Glutamatergic neuron (in vitro differentiated cells): ENCODE results near the gene CKS2. TPM values are rescaled to one million over a fixed set of nuclear protein-coding genes. Genes with fewer than 3 reads are reported as not detected.

Source experiments
- DNase-seq: peaks from one replicate; pipeline ENCODE4 v3.0.0; 2022
- H3K27ac Mint-ChIP-seq: one replicate; pipeline ENCODE4 v1.8.0; 2020; ENCODE audit warnings: mild to moderate bottlenecking, mixed read lengths, inconsistent platforms; ENCODE audit not compliant: unreplicated experiment
- H3K27me3 Mint-ChIP-seq: one replicate; pipeline ENCODE4 v1.8.0; 2020; ENCODE audit warnings: mild to moderate bottlenecking, moderate library complexity, mixed read lengths, inconsistent platforms; ENCODE audit not compliant: unreplicated experiment
- H3K36me3 Mint-ChIP-seq: one replicate; pipeline ENCODE4 v1.8.0; 2020; ENCODE audit warnings: mild to moderate bottlenecking, mixed read lengths, inconsistent platforms; ENCODE audit not compliant: unreplicated experiment
- H3K4me1 Mint-ChIP-seq: one replicate; pipeline ENCODE4 v1.8.0; 2020; ENCODE audit warnings: mild to moderate bottlenecking, low read depth, mixed read lengths, inconsistent platforms; ENCODE audit not compliant: unreplicated experiment
- H3K4me3 Mint-ChIP-seq: one replicate; pipeline ENCODE4 v1.8.0; 2020; ENCODE audit warnings: mild to moderate bottlenecking, mixed read lengths, inconsistent platforms; ENCODE audit not compliant: unreplicated experiment
- H3K9me3 Mint-ChIP-seq: one replicate; pipeline ENCODE4 v1.8.0; 2020; ENCODE audit warnings: mild to moderate bottlenecking, moderate library complexity, mixed read lengths, inconsistent platforms; ENCODE audit not compliant: unreplicated experiment
- CTCF ChIP-seq: fragments of 200-600 bp; sonication (generic); IDR thresholded peaks from one replicate; pipeline ENCODE4 v1.5.0; 2021; ENCODE audit not compliant: partially characterized antibody, unreplicated experiment
- microRNA-seq: library from miRNA; unstranded; fragments of <30 nt; microRNA quantifications from one replicate; pipeline ENCODE4, GENCODE V29; 2020; ENCODE audit not compliant: unreplicated experiment
- total RNA-seq: library from RNA; stranded (reverse); fragmentation: NEBNext Ultra II Directional; extraction: Animal tissue kit (Norgen Biotek cat#: 25700); gene quantifications from one replicate; pipeline ENCODE4 v1.2.1, GENCODE V29; 2021; ENCODE audit not compliant: unreplicated experiment

CKS2 gene
- total RNA-seq, 1 donor from 2014 or later: 48.7 TPM

GRCh38 chr9:89363921-89364665 is 53.1 kb downstream of the CKS2 start:
- H3K27ac Mint-ChIP-seq: peak overlapping the region; percentile 34
- peaks cover 2% of the 10 kb centered on the region for H3K27me3 Mint-ChIP-seq
- DNase-seq: no peak
- H3K9me3 Mint-ChIP-seq: peaks cover 11% of the 10 kb centered on the region
- H3K4me3 Mint-ChIP-seq: no peak overlapping the region
- peaks cover 7% of the 10 kb centered on the region for H3K36me3 Mint-ChIP-seq
- H3K4me1 Mint-ChIP-seq: peaks cover 13% of the 10 kb centered on the region
- no peak for TF ChIP-seq CTCF

- Mint-ChIP-seq H3K27ac (peak overlapping the region; percentile 34), H3K9me3 (peaks cover 11% of the 10 kb centered on the region), H3K36me3 (peaks cover 7% of the 10 kb centered on the region), H3K4me3 (no peak overlapping the region), H3K4me1 (peaks cover 13% of the 10 kb centered on the region), H3K27me3 (peaks cover 2% of the 10 kb centered on the region)
- TF ChIP-seq CTCF: no peak
- no peak for DNase-seq
Measured at GRCh38 chr9:89364666-89365531, 53.9 kb downstream of the CKS2 start.

GRCh38 chr9:89365532-89365912 is 54.5 kb downstream of the CKS2 start:
- Mint-ChIP-seq H3K4me1 (peaks cover 13% of the 10 kb centered on the region), H3K9me3 (peaks cover 11% of the 10 kb centered on the region), H3K4me3 (no peak overlapping the region), H3K27ac (no peak overlapping the region), H3K27me3 (peaks cover 2% of the 10 kb centered on the region), H3K36me3 (peaks cover 7% of the 10 kb centered on the region)
- no peak for DNase-seq
- no peak for TF ChIP-seq CTCF

Small RNAs within 50 kb of the gene (microRNA-seq; reads per million reads assigned to microRNA genes)
- gene MIR3153: 0.55 reads per million

Other genes with a start within 250 kb of the CKS2 start
- 0.83 TPM for gene SHC3, start 132.4 kb upstream of the CKS2 start, total RNA-seq
- gene SECISBP2, start 7.3 kb downstream of the CKS2 start, total RNA-seq: 86.4 TPM
- gene SEMA4D, start 186.9 kb downstream of the CKS2 start, total RNA-seq: 192 TPM